Superior temporal gyrus (tissue), 1 donor: ENCODE measurements around the gene NFATC4.
"Not testable (repeated sequence)": the region's sequence is repeated elsewhere in the genome, so short reads cannot be mapped to it uniquely, and the experiment has no call there.

ENCODE experiments used
- DNase-seq: peaks from one replicate; pipeline ENCODE4 v3.0.0-alpha.2; 2016; ENCODE audit errors: extremely low spot score

The NFATC4 gene

DNA sequence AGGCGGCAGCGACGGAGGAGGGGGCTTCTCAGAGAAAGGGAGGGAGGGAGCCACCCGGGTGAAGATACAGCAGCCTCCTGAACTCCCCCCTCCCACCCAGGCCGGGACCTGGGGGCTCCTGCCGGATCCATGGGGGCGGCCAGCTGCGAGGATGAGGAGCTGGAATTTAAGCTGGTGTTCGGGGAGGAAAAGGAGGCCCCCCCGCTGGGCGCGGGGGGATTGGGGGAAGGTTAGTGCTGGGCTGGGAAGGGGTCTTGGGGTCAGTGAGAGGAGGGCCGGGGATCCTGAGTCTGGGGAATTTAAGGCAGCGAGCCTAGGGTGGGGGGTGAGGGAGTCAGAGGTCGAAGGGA lies 203 bp downstream of the NFATC4 start:
- DNase-seq = no peak

DNA sequence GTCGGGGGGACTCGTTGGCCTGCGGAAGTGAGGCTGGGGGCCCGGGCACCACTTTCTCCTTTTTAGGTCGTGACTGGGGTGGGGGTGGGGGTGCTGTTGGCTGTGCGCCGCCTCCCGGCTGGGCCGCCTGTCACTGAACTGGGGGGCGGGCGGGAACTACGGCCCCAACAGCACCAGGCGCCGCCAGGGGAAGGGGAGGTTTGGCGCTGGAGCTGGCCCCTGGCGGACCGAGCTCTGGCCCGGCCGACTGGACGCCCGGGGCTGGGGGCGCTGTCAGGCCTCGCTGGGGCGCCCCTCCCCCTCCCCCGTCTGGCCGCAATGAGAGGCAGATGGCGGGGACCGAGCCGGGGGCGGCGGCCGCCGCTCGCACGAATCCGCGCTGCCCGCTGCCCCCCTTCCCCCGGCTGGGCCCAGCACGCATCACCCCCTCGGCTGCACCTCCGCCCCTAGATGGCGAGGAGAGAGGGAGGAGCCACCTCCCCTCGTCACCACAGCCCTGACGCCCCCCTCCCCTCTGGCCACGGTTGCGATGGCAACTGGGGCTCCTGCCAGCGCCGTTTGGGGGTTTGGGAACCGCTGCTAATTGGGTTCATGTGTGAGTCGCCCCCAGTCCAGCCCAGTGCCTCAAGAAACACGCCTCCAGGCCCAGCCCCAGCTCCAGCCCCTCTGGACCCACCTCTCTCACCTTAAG lies 723 bp downstream of the NFATC4 start:
- no peak for DNase-seq

DNA sequence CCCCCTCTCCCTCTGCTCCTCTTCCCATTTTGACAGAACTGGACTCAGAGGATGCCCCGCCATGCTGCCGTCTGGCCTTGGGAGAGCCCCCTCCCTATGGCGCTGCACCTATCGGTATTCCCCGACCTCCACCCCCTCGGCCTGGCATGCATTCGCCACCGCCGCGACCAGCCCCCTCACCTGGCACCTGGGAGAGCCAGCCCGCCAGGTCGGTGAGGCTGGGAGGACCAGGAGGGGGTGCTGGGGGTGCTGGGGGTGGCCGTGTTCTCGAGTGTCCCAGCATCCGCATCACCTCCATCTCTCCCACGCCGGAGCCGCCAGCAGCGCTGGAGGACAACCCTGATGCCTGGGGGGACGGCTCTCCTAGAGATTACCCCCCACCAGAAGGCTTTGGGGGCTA lies 1.5 kb downstream of the NFATC4 start:
- DNase-seq = no peak

DNA sequence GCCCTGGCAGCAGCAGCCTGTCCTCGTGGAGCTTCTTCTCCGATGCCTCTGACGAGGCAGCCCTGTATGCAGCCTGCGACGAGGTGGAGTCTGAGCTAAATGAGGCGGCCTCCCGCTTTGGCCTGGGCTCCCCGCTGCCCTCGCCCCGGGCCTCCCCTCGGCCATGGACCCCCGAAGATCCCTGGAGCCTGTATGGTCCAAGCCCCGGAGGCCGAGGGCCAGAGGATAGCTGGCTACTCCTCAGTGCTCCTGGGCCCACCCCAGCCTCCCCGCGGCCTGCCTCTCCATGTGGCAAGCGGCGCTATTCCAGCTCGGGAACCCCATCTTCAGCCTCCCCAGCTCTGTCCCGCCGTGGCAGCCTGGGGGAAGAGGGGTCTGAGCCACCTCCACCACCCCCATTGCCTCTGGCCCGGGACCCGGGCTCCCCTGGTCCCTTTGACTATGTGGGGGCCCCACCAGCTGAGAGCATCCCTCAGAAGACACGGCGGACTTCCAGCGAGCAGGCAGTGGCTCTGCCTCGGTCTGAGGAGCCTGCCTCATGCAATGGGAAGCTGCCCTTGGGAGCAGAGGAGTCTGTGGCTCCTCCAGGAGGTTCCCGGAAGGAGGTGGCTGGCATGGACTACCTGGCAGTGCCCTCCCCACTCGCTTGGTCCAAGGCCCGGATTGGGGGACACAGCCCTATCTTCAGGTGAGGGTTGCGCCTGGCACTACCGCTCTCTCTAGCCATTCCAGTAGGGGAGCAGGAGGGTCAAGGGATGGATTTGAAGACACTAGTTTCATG lies 2.1 kb downstream of the NFATC4 start:
- no peak for DNase-seq

DNA sequence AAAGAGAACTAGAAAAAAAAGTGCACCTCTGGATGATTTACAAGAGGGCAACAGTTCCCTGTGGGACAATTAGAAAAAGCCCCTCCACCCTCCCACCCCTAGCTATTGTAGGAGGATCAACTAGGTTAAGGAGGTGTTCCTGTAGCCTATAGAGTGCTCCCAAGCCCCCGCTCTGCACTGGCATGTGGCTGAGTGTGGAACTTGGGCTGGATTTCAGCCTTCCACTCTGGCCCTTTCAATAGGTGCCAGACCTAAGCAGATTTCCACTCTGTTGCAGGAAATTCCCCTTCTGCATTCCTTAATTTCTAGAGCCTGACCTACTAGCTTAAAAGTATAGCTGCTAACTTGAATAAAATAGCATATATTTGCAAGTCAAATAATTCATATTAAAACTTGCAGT lies 2.8 kb downstream of the NFATC4 start:
- DNase-seq = no peak

DNA sequence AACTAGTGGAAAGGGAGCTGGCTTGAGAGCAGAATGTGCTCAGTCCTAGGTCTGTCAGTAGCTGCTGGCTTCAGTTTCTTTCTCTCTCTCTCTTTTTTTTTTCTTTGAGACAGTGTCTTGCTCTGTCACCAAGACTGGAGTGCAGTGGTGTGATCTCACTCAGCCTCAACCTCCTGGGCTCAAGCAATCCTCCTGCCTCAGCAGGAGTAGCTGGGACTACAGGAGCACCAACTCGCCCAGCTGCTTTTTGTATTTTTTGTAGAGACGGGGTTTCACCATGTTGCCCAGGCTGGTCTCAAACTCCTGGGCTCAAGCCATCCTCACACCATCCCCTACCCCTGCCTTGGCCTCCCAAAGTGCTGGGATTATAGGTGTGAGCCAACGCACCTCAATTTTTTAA lies 3.6 kb downstream of the NFATC4 start:
- DNase-seq = not testable (repeated sequence)

DNA sequence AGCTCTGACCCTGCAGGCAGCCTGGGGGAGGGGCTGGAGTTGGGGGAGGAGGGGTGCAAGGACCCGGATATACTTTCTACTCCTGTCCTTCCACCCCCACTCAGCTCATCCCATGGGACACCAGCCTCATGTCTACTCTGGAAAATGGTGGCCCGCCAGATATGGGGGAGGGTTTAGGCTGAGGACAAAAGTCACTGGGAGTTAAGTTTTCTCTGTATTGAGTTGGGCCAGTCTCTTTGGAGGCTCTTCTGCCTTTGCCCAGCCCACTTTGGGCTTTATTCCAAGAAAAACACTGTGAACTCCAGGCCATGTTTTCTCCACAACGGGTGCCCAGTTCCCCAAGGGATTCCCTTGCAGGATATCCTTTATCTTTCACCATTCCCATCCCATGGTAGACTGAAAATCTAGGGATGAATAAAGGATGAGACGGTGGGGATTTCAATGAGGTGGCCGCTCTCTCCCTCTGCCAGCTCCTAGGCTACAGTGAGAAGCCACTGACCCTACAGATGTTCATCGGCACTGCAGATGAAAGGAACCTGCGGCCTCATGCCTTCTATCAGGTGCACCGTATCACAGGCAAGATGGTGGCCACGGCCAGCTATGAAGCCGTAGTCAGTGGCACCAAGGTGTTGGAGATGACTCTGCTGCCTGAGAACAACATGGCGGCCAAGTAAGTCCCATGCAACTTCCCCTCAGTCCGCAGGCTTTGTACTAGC lies 4.9 kb downstream of the NFATC4 start:
- DNase-seq = no peak

DNA sequence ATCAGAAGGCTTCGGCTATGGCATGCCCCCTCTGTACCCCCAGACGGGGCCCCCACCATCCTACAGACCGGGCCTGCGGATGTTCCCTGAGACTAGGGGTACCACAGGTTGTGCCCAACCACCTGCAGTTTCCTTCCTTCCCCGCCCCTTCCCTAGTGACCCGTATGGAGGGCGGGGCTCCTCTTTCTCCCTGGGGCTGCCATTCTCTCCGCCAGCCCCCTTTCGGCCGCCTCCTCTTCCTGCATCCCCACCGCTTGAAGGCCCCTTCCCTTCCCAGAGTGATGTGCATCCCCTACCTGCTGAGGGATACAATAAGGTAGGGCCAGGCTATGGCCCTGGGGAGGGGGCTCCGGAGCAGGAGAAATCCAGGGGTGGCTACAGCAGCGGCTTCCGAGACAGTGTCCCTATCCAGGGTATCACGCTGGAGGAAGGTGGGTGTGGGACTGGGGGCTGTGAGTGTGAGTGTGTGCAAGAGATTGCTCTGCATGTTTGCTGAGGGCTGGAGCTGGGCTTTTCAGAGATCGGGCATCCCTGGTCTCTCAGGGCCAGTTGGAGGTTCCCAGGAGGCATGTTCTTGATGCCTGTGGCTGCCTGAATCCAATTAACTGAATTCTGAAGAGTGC lies 8.6 kb downstream of the NFATC4 start:
- DNase-seq = no peak

DNA sequence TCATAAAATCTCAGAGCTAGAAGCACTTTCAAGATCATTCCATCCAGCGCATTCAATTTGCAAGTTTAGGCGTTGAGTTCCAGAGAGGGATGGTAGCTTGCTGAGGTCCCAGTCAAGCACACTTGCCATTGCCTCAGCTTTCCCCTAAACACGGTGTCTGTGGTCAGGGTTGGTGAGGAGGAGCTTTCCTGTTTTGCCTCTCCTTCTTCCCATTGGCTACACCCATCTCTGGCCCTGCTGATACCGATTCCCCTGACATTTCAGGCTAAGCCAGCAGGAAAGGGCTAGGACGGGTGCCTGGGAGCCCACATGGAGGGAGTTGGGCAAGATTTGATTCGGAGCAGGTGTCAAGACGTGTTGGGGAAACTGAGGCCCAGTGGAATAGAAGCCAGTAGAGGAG lies 9.1 kb downstream of the NFATC4 start:
- DNase-seq = no peak

DNA sequence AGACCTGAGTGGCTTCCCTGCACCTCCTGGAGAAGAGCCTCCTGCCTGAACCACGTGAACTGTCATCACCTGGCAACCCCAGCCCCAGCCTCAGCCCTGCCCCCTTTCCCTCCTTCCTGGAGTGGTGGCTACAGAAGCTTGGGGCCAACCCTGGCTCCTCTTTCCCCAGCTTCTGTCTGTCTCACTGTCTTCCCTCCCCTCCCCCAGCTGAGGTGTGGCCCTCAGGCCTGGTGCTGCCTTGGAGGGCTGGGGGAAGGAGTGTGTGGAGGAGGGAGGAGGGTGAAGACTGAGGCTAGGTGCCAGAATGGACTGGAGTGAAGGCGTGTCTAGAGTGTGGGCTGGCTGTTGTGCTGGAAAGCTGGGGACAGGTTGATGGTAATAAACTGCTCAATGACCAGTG lies 9.7 kb downstream of the NFATC4 start:
- DNase-seq = no peak

DNA sequence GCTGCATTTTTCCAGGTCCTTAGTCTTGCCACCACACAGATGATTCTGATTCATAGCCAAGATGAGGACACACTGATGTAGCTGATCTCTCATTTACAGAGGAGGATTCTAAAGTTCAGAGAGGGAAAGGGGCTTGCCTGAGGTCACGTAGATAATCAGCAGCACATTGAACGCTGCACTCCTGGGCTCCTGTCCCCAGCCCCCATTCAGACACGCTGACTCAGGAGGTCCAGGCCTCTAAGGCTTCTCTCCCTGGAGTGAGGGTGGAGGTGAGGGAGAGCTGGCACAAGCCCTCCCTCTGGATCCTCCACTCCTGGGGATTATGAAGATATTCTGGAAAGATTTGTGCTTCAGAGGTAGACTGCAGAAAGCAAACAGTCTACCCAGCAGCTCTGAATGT lies 10.3 kb downstream of the NFATC4 start:
- DNase-seq = no peak

DNA sequence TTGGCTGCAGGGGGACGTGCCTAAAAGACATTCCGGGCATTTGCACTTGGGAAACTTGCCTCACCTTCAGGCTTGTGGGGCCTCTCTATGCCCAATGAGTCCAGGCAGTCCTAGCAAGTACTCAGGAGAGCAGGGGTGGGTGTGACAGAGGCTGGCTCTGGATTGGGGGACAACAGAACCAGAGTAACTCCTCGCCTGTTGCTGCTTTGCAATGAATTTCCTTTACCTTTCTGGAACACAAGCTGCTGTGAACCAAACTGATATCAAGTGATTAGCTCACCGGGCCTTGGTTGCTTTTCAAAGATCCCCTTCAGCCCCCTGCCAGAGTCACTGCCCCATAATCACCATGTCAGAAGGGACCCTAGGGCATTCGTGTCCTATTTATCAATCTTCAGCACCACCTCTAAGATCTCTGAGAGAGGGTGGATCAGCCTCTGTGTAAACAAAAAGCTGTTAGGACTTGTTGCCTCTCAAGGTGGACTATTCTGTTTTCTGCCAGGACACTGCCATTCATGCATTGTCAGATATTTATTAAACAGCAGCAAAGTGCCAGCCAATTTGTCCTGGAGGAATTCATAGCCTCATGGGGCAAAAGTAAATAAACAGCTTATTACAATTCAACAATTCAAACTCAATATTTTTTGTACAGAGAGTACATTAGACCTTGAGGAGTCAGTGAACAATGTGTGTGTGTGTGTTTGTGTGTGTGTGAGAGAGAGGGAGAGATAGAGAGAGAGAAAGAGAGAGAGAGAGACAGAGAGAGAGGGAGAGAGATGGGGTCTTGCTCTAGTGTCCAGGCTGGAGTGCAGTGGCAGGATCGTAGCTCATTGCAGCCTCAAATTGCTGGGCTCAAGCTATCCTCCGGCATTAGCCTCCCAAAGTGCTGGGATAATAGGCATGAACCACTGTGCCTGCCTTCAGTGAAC lies 11.3 kb downstream of the NFATC4 start:
- no peak for DNase-seq

DNA sequence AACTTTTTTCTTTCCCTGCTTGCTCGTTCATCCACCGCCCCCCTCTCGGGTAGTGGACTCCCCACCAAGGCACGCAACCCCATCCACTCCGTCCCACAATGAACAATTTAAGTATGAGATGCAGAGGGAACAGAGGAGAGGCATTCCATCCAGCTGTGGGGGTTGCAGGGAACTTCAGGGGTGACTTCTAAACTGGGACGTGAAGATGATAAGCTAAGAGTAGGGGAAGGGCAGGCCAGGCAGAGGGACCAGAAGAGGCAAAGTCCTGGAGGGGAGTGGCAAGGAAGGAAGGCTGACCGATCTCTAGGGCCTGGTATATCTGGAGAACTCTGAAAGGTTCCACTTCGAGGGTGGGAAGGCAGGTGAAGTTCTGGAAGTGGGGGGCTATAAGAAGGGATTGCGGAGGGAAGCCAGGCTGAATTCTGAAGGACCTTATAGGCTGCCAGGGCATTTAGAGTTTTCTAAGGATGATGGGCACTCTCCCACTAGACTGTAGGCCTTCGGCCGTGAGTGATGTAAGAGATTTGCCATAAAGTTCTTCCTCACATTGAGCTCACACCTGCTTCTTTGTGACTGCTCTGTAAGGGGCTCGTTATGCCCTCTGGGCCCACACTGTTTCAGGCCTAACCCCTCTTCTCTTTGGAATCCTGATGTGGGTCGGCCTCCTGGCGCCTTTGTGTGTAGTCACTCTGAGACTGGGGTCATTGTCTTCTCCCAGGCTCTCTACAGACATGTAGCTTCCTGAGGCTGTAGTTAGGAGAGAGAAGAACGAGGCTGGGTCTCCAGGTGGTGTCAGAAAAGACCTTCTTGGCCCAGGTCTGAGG lies 12.1 kb downstream of the NFATC4 start:
- DNase-seq = no peak

DNA sequence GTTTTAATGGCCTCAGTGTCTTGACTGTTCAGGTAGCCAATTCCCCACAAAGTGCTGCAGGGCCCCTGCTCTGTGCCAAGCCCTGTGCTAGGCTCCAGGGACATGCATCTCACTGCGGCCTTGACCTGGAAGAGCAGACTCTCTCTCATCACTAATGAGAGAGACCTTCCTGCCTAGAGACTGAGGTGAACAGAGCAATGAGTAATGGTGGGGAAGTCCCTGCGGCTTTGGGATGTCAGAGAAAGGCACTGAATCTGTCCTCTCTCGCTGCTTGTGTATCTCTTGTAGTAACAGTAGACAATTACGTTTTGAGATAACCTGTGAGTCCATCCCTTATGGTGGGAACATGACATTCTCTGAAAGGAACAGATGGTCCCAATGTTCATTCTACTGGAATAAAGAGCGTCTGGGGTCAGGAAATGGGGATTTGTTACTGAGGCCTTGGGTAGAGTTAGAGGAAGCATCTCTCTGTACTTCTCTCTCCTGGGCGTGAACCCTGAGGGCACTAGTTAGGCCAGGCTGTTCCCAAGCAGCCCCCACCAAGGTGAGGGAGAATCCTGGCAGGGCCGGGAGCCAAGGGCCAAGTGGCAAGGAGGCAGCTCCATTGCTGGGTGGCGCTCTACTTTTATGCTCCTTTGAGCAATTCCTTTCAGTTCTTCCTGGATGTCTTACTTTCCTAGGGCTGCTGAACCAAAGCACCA lies 13.5 kb downstream of the NFATC4 start:
- no peak for DNase-seq

DNA sequence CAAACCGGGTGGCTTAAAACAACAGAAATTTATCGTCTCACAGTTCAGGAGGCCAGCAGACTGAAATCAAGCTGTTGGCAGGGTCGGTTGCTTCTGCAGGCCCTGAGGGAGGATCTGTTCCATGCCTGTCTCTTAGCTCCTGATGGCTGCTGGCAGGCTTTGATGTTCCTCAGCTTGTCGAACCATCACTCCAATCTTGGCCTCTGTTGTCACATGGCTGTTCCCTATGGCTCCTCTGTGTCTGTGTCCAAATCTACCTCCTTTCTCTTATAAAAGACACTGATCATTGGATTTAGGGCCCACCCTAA lies 14.0 kb downstream of the NFATC4 start:
- no peak for DNase-seq

DNA sequence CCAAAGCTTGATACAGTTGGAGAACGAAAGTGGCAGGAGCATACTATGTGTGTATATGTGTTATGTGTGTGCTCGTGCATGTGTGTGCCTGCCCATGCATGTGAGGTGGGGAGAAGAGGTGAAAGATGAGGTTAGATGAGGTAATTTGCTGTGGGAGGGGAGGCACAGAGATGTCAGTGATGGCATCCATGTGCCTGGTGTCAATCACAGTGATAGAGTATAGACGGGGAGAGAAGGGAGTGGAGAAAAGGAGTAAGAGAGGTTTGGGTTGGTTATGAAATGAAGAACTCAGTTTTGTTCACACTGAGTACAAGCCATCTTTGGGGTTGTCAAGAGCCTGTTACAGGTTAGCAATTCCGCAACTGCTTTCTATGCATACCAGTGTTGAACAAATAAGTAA lies 16.2 kb downstream of the NFATC4 start:
- DNase-seq = no peak

DNA sequence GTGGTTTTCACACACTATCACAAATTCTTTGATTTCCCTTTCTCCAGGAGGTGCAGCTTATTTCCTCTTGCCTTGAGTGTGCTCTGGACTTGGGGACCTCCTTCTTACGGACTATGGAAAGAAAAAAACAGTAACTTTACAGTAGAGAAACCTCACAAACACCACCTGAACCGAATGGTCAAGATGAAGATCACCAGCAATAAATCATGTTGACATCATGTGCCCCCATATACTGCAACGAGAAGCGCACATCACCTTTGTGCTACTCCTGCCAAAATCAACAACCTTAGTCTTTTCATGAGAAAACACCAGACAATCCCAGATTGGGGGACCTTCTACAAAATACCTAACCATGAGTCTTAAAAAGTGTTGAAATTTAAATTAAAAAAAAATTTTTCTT lies 17.5 kb downstream of the NFATC4 start:
- no peak for DNase-seq

DNA sequence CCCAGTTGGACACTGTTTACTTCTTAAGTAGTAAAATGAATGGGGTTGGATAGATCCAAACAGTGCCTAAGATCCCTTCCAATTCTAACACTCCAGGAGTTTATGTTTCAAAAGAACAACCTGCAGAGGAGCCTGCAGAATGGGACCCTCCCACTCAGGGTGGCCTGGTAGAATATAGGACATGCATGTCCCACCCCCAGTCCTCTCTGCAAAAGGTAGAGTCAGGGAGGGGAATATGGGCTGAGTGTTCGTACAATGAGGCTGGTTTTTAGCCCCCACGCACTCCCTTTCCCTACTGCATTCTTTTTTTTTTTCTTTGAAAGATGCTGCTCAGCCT lies 19.0 kb downstream of the NFATC4 start:
- DNase-seq = no peak

DNA sequence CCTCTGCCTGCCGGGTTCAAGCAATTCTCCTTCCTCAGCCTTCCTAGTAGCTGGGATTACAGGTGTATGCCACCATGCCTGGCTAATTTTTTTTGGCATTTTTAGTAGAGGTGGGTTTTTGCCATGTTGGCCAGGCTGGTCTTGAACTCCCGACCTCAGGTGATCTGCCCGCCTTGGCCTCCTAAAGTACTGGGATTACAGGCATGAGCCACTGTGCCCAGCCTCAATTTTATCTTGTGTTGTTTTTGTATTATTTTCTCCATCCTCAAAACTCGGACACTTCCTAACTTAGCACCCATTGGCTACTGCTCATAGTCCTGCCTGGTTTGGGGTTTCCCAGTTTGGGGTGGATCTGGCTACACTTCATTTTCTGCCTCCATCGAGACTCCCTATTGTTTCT lies 19.6 kb downstream of the NFATC4 start:
- not testable (repeated sequence) for DNase-seq

DNA sequence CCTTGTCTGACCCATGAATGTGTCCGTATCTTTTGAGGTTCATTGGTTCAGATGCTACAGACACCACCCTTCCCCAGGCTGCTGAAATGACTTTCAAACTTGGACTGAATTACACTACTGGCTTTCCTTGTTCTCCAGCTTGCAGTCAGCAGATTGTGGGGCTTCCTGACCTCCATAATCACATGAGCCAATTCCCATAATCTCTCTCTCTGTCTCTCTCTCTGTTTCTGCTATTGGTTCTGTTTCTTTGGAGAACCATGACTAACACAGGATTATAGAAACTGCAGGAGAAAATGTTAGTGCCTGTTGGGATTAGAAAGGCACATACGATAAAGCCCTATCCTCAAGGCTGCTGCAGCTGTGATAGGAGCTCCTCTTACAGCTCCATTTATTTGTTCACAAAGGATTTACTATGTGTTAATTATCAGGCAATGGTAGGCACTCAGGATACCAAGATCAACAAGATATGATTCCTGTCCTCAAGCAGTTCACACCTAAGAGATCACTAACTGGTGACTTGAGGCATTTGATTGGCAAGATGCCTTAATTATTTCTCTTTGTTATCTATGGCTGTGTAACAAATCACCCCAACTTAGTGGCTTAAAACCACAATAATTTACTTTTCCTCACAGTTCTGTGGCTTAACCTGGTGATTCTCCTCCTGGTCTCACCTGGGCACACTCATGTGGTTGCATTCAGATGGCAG lies 20.6 kb downstream of the NFATC4 start:
- DNase-seq = no peak
